K562 (cell line): ENCODE data around the gene SUV39H2. TPM values are rescaled to one million over a fixed set of nuclear protein-coding genes. Genes with fewer than 3 reads are reported as not detected.

ENCODE experiments used
- BMI1 ChIP-seq: fragments of 150-350 bp; IDR thresholded peaks from 2 replicates; pipeline ENCODE4 v1.6.1; 2014; ENCODE audit warnings: low read length
- CAMTA2 ChIP-seq: fragments of 250-450 bp; sonication (Bioruptor Pico); conservative IDR thresholded peaks from 2 replicates; pipeline ENCODE4 v1.5.1; 2022
- CHAMP1 ChIP-seq: fragments of 450-650 bp; IDR thresholded peaks from 2 replicates; pipeline ENCODE4 v1.6.1; 2016; ENCODE audit warnings: mild to moderate bottlenecking
- CUX1 ChIP-seq: fragments of 200-800 bp; sonication (Bioruptor generic); IDR thresholded peaks from 2 replicates; pipeline ENCODE4 v1.6.1; 2016; ENCODE audit warnings: missing genetic modification characterization, missing compliant biosample characterization
- FOXA3 ChIP-seq, 2 experiments: fragments of 450-650 bp in 1 of 2; sonication (generic) in 1 of 2; formaldehyde crosslinking; IDR thresholded peaks in 1 of 2; conservative IDR thresholded peaks in 1 of 2; 2 replicates each; pipeline versions ENCODE4 v1.4.0 to v1.8.0; 2020 to 2022; ENCODE audit warnings: mild to moderate bottlenecking in 2 of 2, missing genetic modification reagents in 1 of 2
- MAFK ChIP-seq: IDR thresholded peaks from 2 replicates; pipeline ENCODE4 v1.6.1; 2011; ENCODE audit warnings: low read length, improper control_type of control experiment
- MECOM ChIP-seq: fragments of 250-450 bp; sonication (Bioruptor Pico); IDR thresholded peaks from 2 replicates; pipeline ENCODE4 v1.8.0; 2022; ENCODE audit warnings: inconsistent platforms
- MYBL2 ChIP-seq, 2 experiments: fragments of 450-650 bp in 1 of 2; sonication (generic) in 1 of 2; formaldehyde crosslinking in 1 of 2; IDR thresholded peaks; 2 replicates each; pipeline versions ENCODE4 v1.6.1 to v1.8.1; 2017 to 2022; ENCODE audit warnings: borderline replicate concordance in 1 of 2, inconsistent platforms in 1 of 2, low read depth in 1 of 2, mild to moderate bottlenecking in 1 of 2, missing genetic modification reagents in 1 of 2, moderate library complexity in 1 of 2
- SMARCA4 ChIP-seq: fragments of 450-650 bp; IDR thresholded peaks from 2 replicates; pipeline ENCODE4 v1.6.1; 2016
- SMARCC2 ChIP-seq: fragments of 450-650 bp; IDR thresholded peaks from 2 replicates; pipeline ENCODE4 v1.6.1; 2017; ENCODE audit warnings: antibody characterized with exemption, moderate library complexity, mild to moderate bottlenecking, low read depth
- ZNF143 ChIP-seq: sonication (generic); formaldehyde crosslinking; IDR thresholded peaks from 2 replicates; pipeline ENCODE4 v1.9.0; 2022; ENCODE audit warnings: mild to moderate bottlenecking, missing genetic modification reagents
- ZNF280B ChIP-seq: fragments of 250-450 bp; sonication (Bioruptor Pico); IDR thresholded peaks from 2 replicates; pipeline ENCODE4 v1.5.1; 2021; ENCODE audit warnings: mild to moderate bottlenecking
- ZNF695 ChIP-seq: fragments of 450-650 bp; formaldehyde crosslinking; IDR thresholded peaks from 2 replicates; pipeline ENCODE4 v1.4.0; 2020; ENCODE audit warnings: mild to moderate bottlenecking, moderate library complexity
- polyA plus RNA-seq, 8 experiments: library from polyadenylated mRNA; depleted of rRNA in 4 of 8; stranded (reverse) in 5 of 8; unstranded in 3 of 8; fragments of >200 nt; fragmentation: Nextera tagmentation in 2 of 8; fragmentation: Illumina TruSeq in 1 of 8; extraction: Ambion mirVana in 2 of 8; extraction: Trizol in 1 of 8; gene quantifications; 2 replicates each; pipeline versions ENCODE4 v1.2.1 to v1.2.3, GENCODE V29; 2011 to 2014; ENCODE audit warnings: inconsistent platforms in 1 of 8, missing spikeins in 1 of 8
- total RNA-seq, 7 experiments: library from RNA; depleted of rRNA in 6 of 7; stranded (reverse); fragments of >200 nt in 6 of 7; fragmentation: Illumina TruSeq in 2 of 7; extraction: Trizol in 2 of 7; gene quantifications; 2 replicates each; pipeline versions ENCODE4 v1.2.1 to v1.2.3, GENCODE V29; 2011 to 2021; ENCODE audit warnings: low replicate concordance in 1 of 7
- TF ChIP-seq, protein P1 (sequence below): fragments of 450-650 bp; IDR thresholded peaks from 2 replicates; pipeline ENCODE4 v1.7.0; 2016; ENCODE audit warnings: borderline replicate concordance

SUV39H2 gene
- total and polyA plus RNA-seq, 9 of the 15 experiments (the other 6 are each of a cell fraction or from before 2014, with no cell fraction given): 24.1 to 54.3 (median 41.3) TPM

DNA sequence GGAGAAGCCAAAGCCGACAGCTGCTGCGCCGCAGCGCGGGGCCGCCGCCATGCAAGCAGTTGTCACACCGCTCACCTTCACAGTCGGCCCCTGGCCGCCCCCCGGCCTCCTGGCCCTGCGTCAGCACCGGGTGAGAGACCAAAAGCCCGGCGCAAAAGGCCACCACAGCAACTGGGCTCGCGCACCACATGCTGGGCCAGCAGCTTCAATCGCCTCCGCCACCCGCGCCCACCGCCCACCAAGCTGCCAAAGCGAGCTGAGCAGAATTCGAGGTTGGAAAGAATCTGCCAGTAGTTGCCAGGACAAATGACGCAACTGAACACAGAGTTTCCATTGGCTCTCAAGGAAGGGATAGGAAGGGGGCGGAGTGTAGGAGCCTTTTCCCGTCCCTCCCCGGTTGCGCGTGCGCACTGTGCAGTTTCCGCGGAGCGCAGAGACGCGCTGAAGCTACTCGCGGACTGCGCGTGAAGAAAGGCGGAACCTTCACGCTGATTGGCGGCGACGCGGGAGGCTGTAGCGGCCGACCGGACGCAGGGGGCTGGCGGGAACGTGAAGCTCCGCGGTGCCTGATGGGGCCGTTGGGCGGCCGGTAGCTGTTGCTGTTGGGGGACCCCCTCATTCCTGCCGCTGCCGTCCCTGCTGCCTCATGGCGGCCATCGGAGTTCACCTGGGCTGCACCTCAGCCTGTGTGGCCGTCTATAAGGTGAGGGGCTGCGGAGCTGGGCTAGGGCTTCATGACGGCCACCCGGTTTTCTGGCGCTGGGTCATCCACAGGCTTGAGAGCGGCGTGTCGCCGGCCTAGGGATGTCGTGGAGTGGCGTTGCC lies 40.7 kb upstream of the SUV39H2 start, which contains the start of the genes CDNF, HSPA14 and MSANTD7 (continued):
- TF ChIP-seq CHAMP1: no peak
- no peak for TF ChIP-seq CAMTA2
- no peak; the same call in 1 of the 2 replicates for TF ChIP-seq MYBL2 (IDR thresholded peaks at IDR 0.05; ENCODE audit: low read depth)
- no peak for TF ChIP-seq MYBL2 (CRISPR knock-in tag; IDR thresholded peaks at IDR 0.05; ENCODE audit: borderline replicate concordance)
- TF ChIP-seq MAFK: no peak
- no peak for TF ChIP-seq ZNF280B
- TF ChIP-seq MECOM (CRISPR knock-in tag): no peak
- TF ChIP-seq SMARCA4: no peak
- TF ChIP-seq SMARCC2: no peak
- TF ChIP-seq, protein P1, sequence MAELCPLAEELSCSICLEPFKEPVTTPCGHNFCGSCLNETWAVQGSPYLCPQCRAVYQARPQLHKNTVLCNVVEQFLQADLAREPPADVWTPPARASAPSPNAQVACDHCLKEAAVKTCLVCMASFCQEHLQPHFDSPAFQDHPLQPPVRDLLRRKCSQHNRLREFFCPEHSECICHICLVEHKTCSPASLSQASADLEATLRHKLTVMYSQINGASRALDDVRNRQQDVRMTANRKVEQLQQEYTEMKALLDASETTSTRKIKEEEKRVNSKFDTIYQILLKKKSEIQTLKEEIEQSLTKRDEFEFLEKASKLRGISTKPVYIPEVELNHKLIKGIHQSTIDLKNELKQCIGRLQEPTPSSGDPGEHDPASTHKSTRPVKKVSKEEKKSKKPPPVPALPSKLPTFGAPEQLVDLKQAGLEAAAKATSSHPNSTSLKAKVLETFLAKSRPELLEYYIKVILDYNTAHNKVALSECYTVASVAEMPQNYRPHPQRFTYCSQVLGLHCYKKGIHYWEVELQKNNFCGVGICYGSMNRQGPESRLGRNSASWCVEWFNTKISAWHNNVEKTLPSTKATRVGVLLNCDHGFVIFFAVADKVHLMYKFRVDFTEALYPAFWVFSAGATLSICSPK: no peak
- TF ChIP-seq CUX1 (CRISPR knock-in tag): no peak
- no peak for TF ChIP-seq BMI1
- TF ChIP-seq FOXA3 (CRISPR knock-in tag; conservative IDR thresholded peaks at IDR 0.05 in 1 of 2, IDR thresholded peaks at IDR 0.05 in 1 of 2): no peak
- TF ChIP-seq ZNF143 (CRISPR knock-in tag): peak; percentile 68
- no peak for TF ChIP-seq ZNF695
